Measurements from ENCODE around the gene SOAT1. TPM values are rescaled to one million over a fixed set of nuclear protein-coding genes. Genes with fewer than 3 reads are reported as not detected.

The SOAT1 gene
- total and polyA plus RNA-seq, 10 of the 15 experiments (the other 5 are each of a cell fraction or from before 2014, with no cell fraction given): 8.6 to 68.5 (median 22.3) TPM

- ChIA-PET CTCF (interaction anchor here (0.6 to 1.2 kb wide), 4 partner anchors 18 to 347 kb away, joined by 3 read pairs; no protein-coding TSS in a partner anchor), RAD21 (ENCODE audit: unreplicated experiment) (no interaction called here), SMC1A (ENCODE audit: uncharacterized antibody, unreplicated experiment) (interaction anchor here (1.2 kb wide), 1 partner anchor 49 kb away, joined by 3 read pairs; no protein-coding TSS in a partner anchor), POLR2A (no interaction called here)
- FAIRE-seq (no peak), DNase-seq (ENCODE audit: low read depth, low spot score) (no peak), ATAC-seq (no peak)
- no peaks in the 10 kb centered on the region for H3K79me2 ChIP-seq (ENCODE audit: control insufficient read depth, insufficient read depth, low read length)
- no TSS peak for BruUV-seq (replicated peaks)
- no peaks in the 10 kb centered on the region for H3K27me3 ChIP-seq (replicated peaks in 1 of 2; ENCODE audit: control insufficient read depth in 2 of 2, insufficient read depth in 2 of 2, low read length in 1 of 2)
- H3K4me2 ChIP-seq (ENCODE audit: control insufficient read depth, insufficient read depth): no peak overlapping the region
- TF ChIP-seq SREBF1 (IDR thresholded peaks at IDR 0.05; ENCODE audit: low read length): no peak
- no peak for TF ChIP-seq NR2C1 (IDR thresholded peaks at IDR 0.05)
- TF ChIP-seq ZNF622 (IDR thresholded peaks at IDR 0.05): no peak
- no peak for TF ChIP-seq PRDM15 (CRISPR knock-in tag; IDR thresholded peaks at IDR 0.05)
- no peak for TF ChIP-seq SRF (IDR thresholded peaks at IDR 0.05; ENCODE audit: low read depth in 2 of 2, low read length in 2 of 2)
- TF ChIP-seq SMAD5 (IDR thresholded peaks at IDR 0.05; ENCODE audit: low read depth): no peak
- no peak for TF ChIP-seq RELA (IDR thresholded peaks at IDR 0.05; ENCODE audit: borderline replicate concordance, partially characterized antibody)
- TF ChIP-seq ELK1 (IDR thresholded peaks at IDR 0.05; ENCODE audit: low read depth, low read length): no peak
- no peak for TF ChIP-seq EED (IDR thresholded peaks at IDR 0.05; ENCODE audit: low read depth)
- no peak for TF ChIP-seq BHLHE40 (IDR thresholded peaks at IDR 0.05; ENCODE audit: borderline replicate concordance in 1 of 2, low read depth in 2 of 2, low read length in 1 of 2)
- TF ChIP-seq POU2F2 (IDR thresholded peaks at IDR 0.05; ENCODE audit: borderline replicate concordance, low read depth, low read length): no peak
- no peak for TF ChIP-seq RCOR1 (conservative IDR thresholded peaks at IDR 0.05; ENCODE audit: low read depth, low read length)
- no peak for TF ChIP-seq EP300 (IDR thresholded peaks at IDR 0.05; ENCODE audit: borderline replicate concordance in 1 of 2, control insufficient read depth in 1 of 2, low read depth in 2 of 2, low read length in 2 of 2)
- no peak for TF ChIP-seq NR2C2 (IDR thresholded peaks at IDR 0.05; ENCODE audit: borderline replicate concordance, control insufficient read depth, insufficient read length, low read depth)
- no peak for TF ChIP-seq BCL3 (IDR thresholded peaks at IDR 0.05; ENCODE audit: borderline replicate concordance, insufficient read depth, low read depth, low read length, poor library complexity, severe bottlenecking)
- no peaks in the 10 kb centered on the region for H3K9me3 ChIP-seq (replicated peaks; ENCODE audit: control insufficient read depth, insufficient read depth, low read length)
- intact Hi-C loops (cut with micrococcal nuclease; ENCODE audit: unreplicated experiment) (no loop called here), in situ Hi-C loops (cut with MboI) (loop anchor here (25.0 kb wide), 1 partner anchor 590 kb away; no protein-coding TSS in a partner anchor)
- H3K36me3 ChIP-seq (ENCODE audit: control insufficient read depth in 2 of 2, insufficient read depth in 2 of 2, low read length in 1 of 2): peaks cover 0 to 16% of the 10 kb centered on the region in 2 experiments; a peak in 2 of 4 replicates
- no peak overlapping the region for H3K27ac ChIP-seq (ENCODE audit: control insufficient read depth, insufficient read depth)
- no peaks in the 10 kb centered on the region for H3K4me1 ChIP-seq (ENCODE audit: control insufficient read depth, insufficient read depth, low read length)
- no peak overlapping the region for H2AFZ ChIP-seq (ENCODE audit: control insufficient read depth, low read depth, low read length)
- H3K4me3 ChIP-seq: no peak overlapping the region
- no peaks in the 10 kb centered on the region for H4K20me1 ChIP-seq (ENCODE audit: control insufficient read depth, insufficient read depth)
- 56% methylated on average over 2 of the region's 2 CpGs for WGBS (ENCODE audit: insufficient coverage, insufficient replicate concordance, low lambda C conversion rate, missing lambda C conversion rate)
- H3K9ac ChIP-seq (ENCODE audit: control insufficient read depth, insufficient read depth, low read length): no peak overlapping the region
Measured at GRCh38 chr1:179352236-179352635, 58.6 kb downstream of the SOAT1 start.
